Hepatocyte (in vitro differentiated cells): ENCODE data around the gene MICAL3. TPM values are rescaled to one million over a fixed set of nuclear protein-coding genes. Genes with fewer than 3 reads are reported as not detected.
A peak's percentile ranks its signal among the peaks of the same experiment; 100 is the strongest.

Experiments used
- DNase-seq: peaks from one replicate; pipeline ENCODE4 v3.0.0-alpha.2; 2016; ENCODE audit warnings: low spot score
- H2AFZ ChIP-seq: fragments of 200-600 bp; sonication (generic); 2 replicates; pipeline ENCODE4 v1.6.0; 2016; ENCODE audit warnings: antibody characterized with exemption, mild to moderate bottlenecking
- H3K27ac ChIP-seq: fragments of 200-600 bp; sonication (generic); 2 replicates; pipeline ENCODE4 v1.5.1; 2016; ENCODE audit warnings: mild to moderate bottlenecking
- H3K27me3 ChIP-seq: fragments of 200-600 bp; sonication (generic); 2 replicates; pipeline ENCODE4 v1.6.1; 2016
- H3K36me3 ChIP-seq: fragments of 200-600 bp; sonication (generic); replicated peaks from 2 replicates; pipeline ENCODE4 v1.5.1; 2016; ENCODE audit warnings: low read depth; ENCODE audit not compliant: insufficient read depth
- H3K4me1 ChIP-seq: fragments of 200-600 bp; sonication (generic); 2 replicates; pipeline ENCODE4 v1.5.1; 2016; ENCODE audit warnings: mild to moderate bottlenecking, moderate library complexity; ENCODE audit not compliant: insufficient read depth
- H3K4me2 ChIP-seq: fragments of 200-600 bp; sonication (generic); 2 replicates; pipeline ENCODE4 v1.6.0; 2016
- H3K4me3 ChIP-seq: fragments of 200-600 bp; sonication (generic); 2 replicates; pipeline ENCODE4 v1.5.1; 2016; ENCODE audit warnings: mild to moderate bottlenecking
- H3K79me2 ChIP-seq: fragments of 200-600 bp; sonication (generic); 2 replicates; pipeline ENCODE4 v1.6.0; 2017; ENCODE audit warnings: mild to moderate bottlenecking
- H3K9me2 ChIP-seq: fragments of 200-600 bp; sonication (generic); replicated peaks from 2 replicates; pipeline ENCODE4 v1.6.0; 2017; ENCODE audit warnings: mild to moderate bottlenecking; ENCODE audit not compliant: insufficient read depth
- H3K9me3 ChIP-seq: fragments of 200-600 bp; sonication (generic); 2 replicates; pipeline ENCODE4 v1.5.1; 2016; ENCODE audit warnings: low read depth, mild to moderate bottlenecking
- H4K20me1 ChIP-seq: fragments of 200-600 bp; sonication (generic); 2 replicates; pipeline ENCODE4 v1.6.0; 2016; ENCODE audit warnings: mild to moderate bottlenecking; ENCODE audit not compliant: insufficient read depth, poor library complexity, severe bottlenecking
- EZH2 ChIP-seq: fragments of 200-600 bp; sonication (generic); IDR thresholded peaks from 2 replicates; pipeline ENCODE4 v1.6.1; 2016; ENCODE audit warnings: antibody characterized with exemption, mild to moderate bottlenecking, borderline replicate concordance
- EZH2phosphoT487 ChIP-seq: fragments of 200-600 bp; sonication (generic); IDR thresholded peaks from one replicate; pipeline ENCODE4 v1.6.1; 2018; ENCODE audit warnings: antibody characterized with exemption, mild to moderate bottlenecking, low read depth, moderate library complexity; ENCODE audit not compliant: unreplicated experiment, severe bottlenecking
- WGBS: methylation state at CpG from one replicate; pipeline ENCODE4 v1.1.6; 2016; ENCODE audit warnings: low lambda C conversion rate; ENCODE audit errors: missing lambda C conversion rate; 5-methylcytosine and 5-hydroxymethylcytosine counted together
- polyA plus RNA-seq: library from polyadenylated mRNA; unstranded; fragments of >200 nt; fragmentation: Nextera tagmentation; extraction: Ambion mirVana; gene quantifications from 2 replicates; pipeline ENCODE4 v1.2.1, GENCODE V29; 2016
- total RNA-seq: library from RNA; depleted of rRNA; stranded (reverse); fragments of >200 nt; gene quantifications from 2 replicates; pipeline ENCODE4 v1.2.3, GENCODE V29; 2014
- TF ChIP-seq, protein P1 (sequence below): fragments of 200-600 bp; sonication (generic); IDR thresholded peaks from 2 replicates; pipeline ENCODE4 v1.5.1; 2016; ENCODE audit warnings: antibody characterized with exemption, mild to moderate bottlenecking; ENCODE audit not compliant: poor library complexity

The MICAL3 gene
- total and polyA plus RNA-seq, 2 experiments from 2014 or later = 4.6 to 22.7 TPM

DNA sequence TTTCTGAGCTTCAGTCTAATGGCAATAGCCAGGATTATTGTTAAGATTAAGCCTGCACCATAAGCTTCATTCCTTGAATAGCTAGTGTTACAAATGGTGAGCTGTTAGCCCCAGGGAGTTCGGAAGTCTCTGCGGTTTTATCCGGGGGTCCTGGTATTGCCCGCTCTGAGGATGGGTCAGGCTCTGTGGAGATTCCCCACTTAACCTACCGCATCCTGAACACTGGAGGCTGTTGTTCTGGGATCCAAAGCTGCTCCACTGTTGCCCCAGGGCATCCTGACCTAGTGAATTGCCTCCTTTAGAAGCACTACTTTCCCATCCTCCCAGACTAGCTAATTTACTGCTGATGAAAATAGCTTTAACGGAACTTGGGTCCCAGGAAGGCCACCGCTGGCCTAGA, 38.9 kb upstream of the MICAL3 start:
- Histone ChIP-seq H3K4me1 (peaks cover 29% of the 10 kb centered on the region), H3K27ac (no peak overlapping the region), H3K9me3 (no peaks in the 10 kb centered on the region), H3K27me3 (no peaks in the 10 kb centered on the region), H2AFZ (no peak overlapping the region), H3K79me2 (no peaks in the 10 kb centered on the region), H3K36me3 (no peaks in the 10 kb centered on the region), H3K4me3 (no peak overlapping the region), H3K9me2 (no peaks in the 10 kb centered on the region), H4K20me1 (no peaks in the 10 kb centered on the region), H3K4me2 (no peak overlapping the region)
- DNase-seq = no peak
- TF ChIP-seq, protein P1, sequence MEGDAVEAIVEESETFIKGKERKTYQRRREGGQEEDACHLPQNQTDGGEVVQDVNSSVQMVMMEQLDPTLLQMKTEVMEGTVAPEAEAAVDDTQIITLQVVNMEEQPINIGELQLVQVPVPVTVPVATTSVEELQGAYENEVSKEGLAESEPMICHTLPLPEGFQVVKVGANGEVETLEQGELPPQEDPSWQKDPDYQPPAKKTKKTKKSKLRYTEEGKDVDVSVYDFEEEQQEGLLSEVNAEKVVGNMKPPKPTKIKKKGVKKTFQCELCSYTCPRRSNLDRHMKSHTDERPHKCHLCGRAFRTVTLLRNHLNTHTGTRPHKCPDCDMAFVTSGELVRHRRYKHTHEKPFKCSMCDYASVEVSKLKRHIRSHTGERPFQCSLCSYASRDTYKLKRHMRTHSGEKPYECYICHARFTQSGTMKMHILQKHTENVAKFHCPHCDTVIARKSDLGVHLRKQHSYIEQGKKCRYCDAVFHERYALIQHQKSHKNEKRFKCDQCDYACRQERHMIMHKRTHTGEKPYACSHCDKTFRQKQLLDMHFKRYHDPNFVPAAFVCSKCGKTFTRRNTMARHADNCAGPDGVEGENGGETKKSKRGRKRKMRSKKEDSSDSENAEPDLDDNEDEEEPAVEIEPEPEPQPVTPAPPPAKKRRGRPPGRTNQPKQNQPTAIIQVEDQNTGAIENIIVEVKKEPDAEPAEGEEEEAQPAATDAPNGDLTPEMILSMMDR = no peak
- TF ChIP-seq EZH2 (no peak), EZH2phosphoT487 (no peak)
- 79% methylated on average over 7 of the region's 7 CpGs for WGBS

DNA sequence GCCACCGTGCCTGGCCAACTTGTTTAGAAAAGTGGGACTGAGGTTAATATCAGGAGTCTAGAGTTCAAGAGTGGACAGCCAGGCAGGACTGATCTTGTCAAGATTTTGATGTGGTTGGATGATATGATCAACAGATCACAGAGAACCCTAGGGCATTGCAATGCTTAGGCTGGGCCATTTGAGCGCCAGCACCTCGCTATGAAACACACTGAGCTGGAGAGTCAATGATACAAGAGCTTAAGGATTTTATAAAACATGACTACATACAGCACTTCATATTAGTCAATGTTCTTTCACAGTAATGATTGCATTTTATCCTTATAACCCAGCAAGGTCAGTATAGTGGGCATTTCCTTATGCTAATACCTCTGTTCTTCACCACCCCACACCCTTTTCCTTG, 38.1 kb upstream of the MICAL3 start:
- Histone ChIP-seq H3K4me3 (no peak overlapping the region), H3K4me2 (no peak overlapping the region), H3K79me2 (no peaks in the 10 kb centered on the region), H2AFZ (no peak overlapping the region), H4K20me1 (no peaks in the 10 kb centered on the region), H3K27ac (peak overlapping the region; percentile 96), H3K9me2 (no peaks in the 10 kb centered on the region), H3K9me3 (no peaks in the 10 kb centered on the region), H3K36me3 (no peaks in the 10 kb centered on the region), H3K27me3 (no peaks in the 10 kb centered on the region), H3K4me1 (peaks cover 36% of the 10 kb centered on the region)
- 95% methylated on average over 3 of the region's 3 CpGs for WGBS
- TF ChIP-seq EZH2 = no peak
- TF ChIP-seq, protein P1 = no peak
- no peak for TF ChIP-seq EZH2phosphoT487
- no peak for DNase-seq

DNA sequence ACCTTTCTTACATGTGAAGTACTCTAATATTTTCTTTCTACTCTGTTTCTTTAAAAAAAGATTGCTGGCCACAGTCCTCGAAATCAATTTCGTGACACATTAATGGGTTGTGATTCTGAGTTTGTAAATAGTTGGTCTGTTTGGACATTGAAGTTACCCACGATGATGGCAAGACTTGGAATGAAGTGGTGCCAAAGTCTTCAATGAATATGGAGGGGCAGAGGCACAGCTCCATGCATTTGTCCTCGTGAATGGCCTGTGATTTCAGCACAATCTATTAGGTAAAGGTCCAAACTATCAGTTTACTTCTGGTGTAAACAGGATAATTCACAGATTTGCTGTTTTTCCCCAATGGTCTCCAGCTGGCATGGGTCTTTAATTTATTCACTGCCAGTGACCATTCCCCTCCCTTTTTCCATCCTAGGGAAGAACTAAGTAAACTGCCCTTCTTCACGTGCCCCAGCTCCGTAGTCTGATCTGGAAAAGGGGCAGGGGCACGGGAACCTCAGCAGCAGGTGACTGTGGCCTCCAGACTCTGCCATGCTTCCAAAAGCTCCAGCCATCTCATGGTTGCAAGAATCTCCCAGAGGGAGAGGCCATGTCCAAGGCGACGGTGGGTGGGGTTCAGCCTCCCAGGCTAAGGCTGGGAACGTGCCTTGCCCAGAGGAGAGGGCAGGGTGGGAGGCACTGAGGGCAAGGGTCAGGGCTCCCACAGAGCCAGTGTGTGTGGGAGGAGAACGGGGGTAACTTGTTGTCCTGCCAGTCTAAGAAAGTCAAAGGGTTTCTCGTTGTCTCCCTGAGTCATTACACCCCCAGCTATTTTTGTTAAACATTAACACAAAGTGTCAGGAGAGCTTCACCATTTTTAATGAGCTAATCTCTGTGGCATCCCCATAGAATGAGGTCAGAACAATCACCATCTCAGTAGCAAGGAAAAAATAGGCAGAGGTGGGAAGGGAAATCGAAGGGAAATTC, 36.6 kb upstream of the MICAL3 start:
- Histone ChIP-seq H3K4me2 (no peak overlapping the region), H3K4me1 (peaks cover 43% of the 10 kb centered on the region), H3K27ac (peak overlapping the region; percentile 96), H3K4me3 (no peak overlapping the region), H3K9me3 (no peaks in the 10 kb centered on the region), H3K9me2 (no peaks in the 10 kb centered on the region), H3K27me3 (no peaks in the 10 kb centered on the region), H3K36me3 (no peaks in the 10 kb centered on the region), H3K79me2 (no peaks in the 10 kb centered on the region), H4K20me1 (no peaks in the 10 kb centered on the region), H2AFZ (no peak overlapping the region)
- DNase-seq = peak; percentile 76
- TF ChIP-seq EZH2phosphoT487 = no peak
- TF ChIP-seq, protein P1 = no peak
- no peak for TF ChIP-seq EZH2
- WGBS = 60% methylated on average over 13 of the region's 13 CpGs
